ENCODE measurements around the gene TESK1. TPM values are rescaled to one million over a fixed set of nuclear protein-coding genes. Genes with fewer than 3 reads are reported as not detected.

Gene TESK1
- 7.3 and 11.9 TPM in 2 replicates for total RNA-seq

GRCh38 chr9:35604578-35605350 is at the start of gene TESK1:
Gene TESK1 (plus strand): TSS chr9:35605262. CDS start chr9:35605620, 358 bp downstream.

GRCh38 chr9:35618325-35618727 is 13.3 kb downstream of the TESK1 start, which contains the start of gene CD72:
Gene CD72 (minus strand): TSS chr9:35618413. CDS start chr9:35618303, 110 bp downstream.

GRCh38 chr9:35650341-35651158 is 45.5 kb downstream of the TESK1 start, which contains the start of gene SIT1:
Gene SIT1 (minus strand): TSS chr9:35650931. CDS start chr9:35650853, 78 bp downstream.

GRCh38 chr9:35657546-35658136 is 52.6 kb downstream of the TESK1 start, which contains the start of gene RMRP:
Gene RMRP (minus strand): TSS chr9:35658019.

GRCh38 chr9:35658137-35658967 is 53.3 kb downstream of the TESK1 start, which contains the start of gene CCDC107:
Gene CCDC107 (plus strand): TSS chr9:35658292. CDS start chr9:35658380, 88 bp downstream.

Other genes starting within 250 kb of the TESK1 start
- 10.4 and 12.7 TPM in 2 replicates for gene RUSC2, start 115.2 kb upstream of the TESK1 start, total RNA-seq
- gene CD72, start 13.2 kb downstream of the TESK1 start, total RNA-seq: 1.3 and 1.9 TPM in 2 replicates
- 0.32 TPM in 1 of 2 replicates, not detected in the other for gene SIT1, start 45.7 kb downstream of the TESK1 start, total RNA-seq
- gene RMRP, start 52.8 kb downstream of the TESK1 start, total RNA-seq: 67,158 and 134,448 TPM in 2 replicates
- gene CCDC107, start 53.0 kb downstream of the TESK1 start, total RNA-seq: 10.8 and 11.7 TPM in 2 replicates
- gene ARHGEF39, start 59.9 kb downstream of the TESK1 start, total RNA-seq: under 0.01 and 0.32 TPM in 2 replicates
- gene CA9, start 68.7 kb downstream of the TESK1 start, total RNA-seq: 0.86 and 1.7 TPM in 2 replicates
- 925 and 1,339 TPM in 2 replicates for gene TPM2, start 84.7 kb downstream of the TESK1 start, total RNA-seq
- gene TLN1, start 126.9 kb downstream of the TESK1 start, total RNA-seq: 209 and 221 TPM in 2 replicates
- gene CREB3, start 127.4 kb downstream of the TESK1 start, total RNA-seq: 42.9 and 50.1 TPM in 2 replicates
- gene GBA2, start 144.0 kb downstream of the TESK1 start, total RNA-seq: 13.9 and 21.4 TPM in 2 replicates
- gene RGP1, start 144.0 kb downstream of the TESK1 start, total RNA-seq: 10.2 and 10.6 TPM in 2 replicates
- gene MSMP, start 149.0 kb downstream of the TESK1 start, total RNA-seq: not detected in 2 replicates
- gene NPR2, start 186.3 kb downstream of the TESK1 start, total RNA-seq: 25.7 and 28.2 TPM in 2 replicates
- 1.5 and 1.6 TPM in 2 replicates for gene SPAG8, start 207.0 kb downstream of the TESK1 start, total RNA-seq
- 27.3 and 27.7 TPM in 2 replicates for gene HINT2, start 209.8 kb downstream of the TESK1 start, total RNA-seq
- not detected in 2 replicates for gene FAM221B, start 223.5 kb downstream of the TESK1 start, total RNA-seq
- 2.4 and 2.7 TPM in 2 replicates for gene TMEM8B, start 224.0 kb downstream of the TESK1 start, total RNA-seq

Measured in bronchial smooth muscle cell (primary cell).